HuH-7 (cell line): ENCODE measurements around the gene DEXI.
"Not testable (repeated sequence)": the region's sequence is repeated elsewhere in the genome, so short reads cannot be mapped to it uniquely, and the experiment has no call there.

Experiments
- DNase-seq: peaks from one replicate; pipeline ENCODE4 v3.0.0; 2011; ENCODE audit warnings: low spot score

The DEXI gene

DNA sequence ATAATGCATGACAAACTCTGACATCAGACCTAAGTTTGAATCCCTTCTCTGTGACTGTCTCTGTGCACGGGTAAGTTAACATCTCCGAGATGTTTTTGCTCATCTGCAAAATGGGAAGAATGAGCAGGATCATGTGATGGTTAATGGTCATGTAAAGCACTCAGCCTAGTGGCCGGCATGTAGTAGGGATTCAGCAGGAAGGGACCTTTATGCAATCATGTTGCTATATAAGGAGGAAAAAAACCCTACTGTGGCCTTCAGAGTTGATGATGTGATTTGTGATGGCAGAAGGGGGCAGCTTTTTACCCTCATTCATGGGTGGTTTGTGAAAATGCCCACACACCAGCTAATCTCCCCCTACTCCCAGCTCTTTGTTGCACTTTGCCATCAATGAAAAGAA is 26.2 kb upstream of the DEXI start:
- no peak for DNase-seq

GRCh38 chr16:10967986-10968385 is 25.7 kb upstream of the DEXI start:
- DNase-seq, result no peak

DNA sequence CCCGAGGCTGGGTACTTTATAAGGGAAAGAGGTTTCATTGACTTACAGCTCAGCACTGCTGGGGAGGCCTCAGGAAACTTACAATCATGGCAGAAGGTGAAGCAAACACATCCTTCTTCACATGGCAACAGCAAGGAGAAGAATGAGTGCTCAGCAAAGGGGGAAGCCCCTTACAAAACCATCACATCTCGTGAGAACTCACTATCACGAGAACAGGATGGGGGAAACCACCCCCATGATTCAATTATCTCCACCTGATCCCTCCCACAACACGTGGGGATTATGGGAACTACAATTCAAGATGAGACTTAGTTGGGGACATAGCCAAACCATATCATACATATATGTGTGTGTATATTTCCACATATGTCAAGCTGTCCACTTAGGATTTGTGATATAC is 24.3 kb upstream of the DEXI start:
- DNase-seq, result not testable (repeated sequence)

- no peak for DNase-seq
Observed at GRCh38 chr16:10966129-10966528, 23.9 kb upstream of the DEXI start.

- no peak for DNase-seq
Observed at GRCh38 chr16:10965440-10966061, 23.3 kb upstream of the DEXI start.

DNA sequence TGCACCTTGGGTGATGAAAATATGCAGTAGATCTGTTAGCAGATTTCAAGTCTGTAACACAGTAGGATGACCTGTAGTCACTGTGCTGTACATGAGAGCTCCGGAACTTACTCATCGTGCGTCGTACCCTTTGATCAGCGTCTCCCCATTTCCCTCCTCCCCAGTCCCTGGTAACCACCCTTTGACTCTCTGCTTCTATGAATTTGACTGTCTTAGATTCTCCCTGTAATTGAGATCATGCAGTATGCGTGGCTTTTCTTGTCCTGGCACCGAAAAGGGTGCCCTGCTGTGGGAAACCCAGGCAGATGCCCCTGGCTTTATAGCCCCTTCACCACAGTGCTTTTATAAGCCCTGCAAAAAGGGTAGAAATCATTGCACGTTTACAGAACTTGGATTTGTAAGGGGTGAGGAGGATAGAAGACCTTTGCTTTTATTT is 22.6 kb upstream of the DEXI start:
- DNase-seq, result no peak

GRCh38 chr16:10964039-10964890 is 22.0 kb upstream of the DEXI start:
- peak; percentile 71 for DNase-seq

DNA sequence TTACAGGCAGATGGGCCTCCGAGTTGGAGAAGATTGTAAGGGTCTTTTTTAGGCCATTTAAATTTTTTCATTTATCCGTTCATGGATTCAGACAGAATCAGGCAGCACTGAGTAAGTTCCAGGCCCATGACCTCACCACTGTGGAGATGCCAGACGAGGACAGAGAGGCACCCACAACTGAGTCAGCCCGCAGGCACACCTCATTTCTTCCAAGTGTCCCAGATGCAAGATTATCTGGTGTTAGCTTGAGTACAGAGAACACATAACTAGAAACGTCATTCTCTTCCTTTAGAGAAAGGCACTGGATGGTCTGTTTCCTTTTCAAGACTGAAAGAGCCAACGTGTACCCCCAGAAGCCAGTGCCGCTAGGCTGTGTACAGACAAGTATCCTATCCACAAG is 19.0 kb upstream of the DEXI start:
- no peak for DNase-seq

GRCh38 chr16:10959161-10959560 is 16.9 kb upstream of the DEXI start:
- DNase-seq, result no peak

DNA sequence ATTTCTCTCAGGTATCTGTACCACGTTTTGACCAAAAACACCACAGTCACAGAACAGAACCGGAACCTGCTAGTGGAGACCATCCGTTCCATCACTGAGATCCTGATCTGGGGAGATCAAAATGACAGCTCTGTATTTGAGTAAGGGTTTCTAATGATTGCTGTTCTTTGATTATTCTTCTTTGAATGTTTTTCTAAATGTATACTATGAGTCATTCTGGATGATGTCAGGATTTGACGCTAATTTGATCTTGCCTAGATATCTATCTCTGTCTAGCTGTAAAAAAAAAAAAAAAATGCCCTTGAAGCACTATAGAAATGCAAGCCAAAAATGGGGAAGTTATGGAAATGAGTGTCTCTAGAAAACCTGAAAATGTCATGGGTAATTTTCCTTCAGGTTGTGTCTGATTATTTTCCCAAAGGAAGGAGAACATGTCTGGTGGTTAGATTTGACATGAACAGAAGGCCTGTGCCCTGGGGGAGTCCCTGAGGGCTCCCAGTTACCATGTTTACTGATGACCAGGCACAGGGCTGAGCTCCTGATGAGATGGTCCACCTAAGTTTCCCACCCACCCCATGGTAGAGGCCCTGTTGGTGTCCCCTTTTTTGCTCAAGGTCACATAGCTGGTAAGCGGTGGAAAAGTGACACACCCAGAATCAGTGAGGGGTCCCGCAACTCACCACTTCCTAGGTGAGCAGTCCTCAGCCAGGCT is 15.7 kb upstream of the DEXI start:
- no peak for DNase-seq

DNA sequence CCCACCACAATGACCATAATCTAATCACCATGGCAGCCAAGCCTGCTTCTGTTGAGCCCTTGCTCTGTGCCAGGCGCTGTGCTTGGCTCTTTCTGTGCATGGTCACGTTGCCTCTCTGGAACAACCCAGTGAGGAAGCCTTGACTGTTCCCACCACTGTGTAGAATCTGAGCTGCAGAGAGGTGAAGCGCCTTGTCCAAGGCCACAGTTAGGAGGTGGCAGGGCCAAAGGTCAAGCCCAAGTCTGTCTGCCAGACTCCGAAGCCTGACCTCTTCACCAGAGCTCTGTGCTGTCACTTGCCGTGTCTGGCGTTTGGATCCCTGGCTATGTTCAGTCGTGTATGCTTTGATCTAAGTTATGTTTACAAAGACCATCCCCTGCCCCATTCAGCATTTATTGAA is 12.6 kb upstream of the DEXI start:
- DNase-seq, result no peak

DNA sequence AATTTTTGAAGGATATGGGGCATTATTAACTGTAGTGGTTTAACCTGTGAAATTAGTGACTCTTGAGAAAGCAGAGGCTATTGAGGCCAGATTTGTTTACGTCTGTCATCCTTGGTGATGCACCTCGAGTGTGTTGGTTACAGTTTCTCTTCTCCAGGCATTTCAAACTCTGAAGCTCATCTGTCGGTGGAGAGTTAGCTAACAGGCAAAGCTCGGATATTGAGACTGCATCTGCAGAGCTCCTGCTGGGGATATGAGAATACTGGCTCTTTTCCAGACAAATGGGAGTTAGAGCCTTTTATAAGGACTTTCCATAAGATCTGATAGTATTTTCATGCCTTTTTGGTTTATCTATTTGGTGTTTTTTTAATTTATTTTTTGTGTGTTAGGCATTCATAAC is 8.8 kb upstream of the DEXI start:
- DNase-seq, result no peak

DNA sequence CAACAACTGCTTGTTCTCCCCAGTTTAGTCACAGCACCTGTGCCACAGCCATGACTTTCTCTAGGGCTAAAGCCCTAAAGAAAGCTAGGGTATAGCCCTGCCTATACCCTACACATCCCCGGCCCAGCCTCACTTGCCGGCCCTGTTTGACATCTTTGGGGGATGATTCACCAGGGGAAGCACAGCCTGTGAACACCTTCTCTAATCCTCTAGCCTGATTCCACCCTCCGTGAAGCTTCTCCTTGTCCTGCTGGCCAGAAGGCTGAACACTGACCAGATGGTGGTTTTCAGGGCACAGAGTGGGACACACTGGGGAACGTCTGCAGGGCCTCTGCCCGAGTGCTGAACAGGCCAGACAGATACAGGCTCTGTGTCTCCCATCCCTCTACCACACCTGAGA is 8.1 kb upstream of the DEXI start:
- DNase-seq, result no peak

DNA sequence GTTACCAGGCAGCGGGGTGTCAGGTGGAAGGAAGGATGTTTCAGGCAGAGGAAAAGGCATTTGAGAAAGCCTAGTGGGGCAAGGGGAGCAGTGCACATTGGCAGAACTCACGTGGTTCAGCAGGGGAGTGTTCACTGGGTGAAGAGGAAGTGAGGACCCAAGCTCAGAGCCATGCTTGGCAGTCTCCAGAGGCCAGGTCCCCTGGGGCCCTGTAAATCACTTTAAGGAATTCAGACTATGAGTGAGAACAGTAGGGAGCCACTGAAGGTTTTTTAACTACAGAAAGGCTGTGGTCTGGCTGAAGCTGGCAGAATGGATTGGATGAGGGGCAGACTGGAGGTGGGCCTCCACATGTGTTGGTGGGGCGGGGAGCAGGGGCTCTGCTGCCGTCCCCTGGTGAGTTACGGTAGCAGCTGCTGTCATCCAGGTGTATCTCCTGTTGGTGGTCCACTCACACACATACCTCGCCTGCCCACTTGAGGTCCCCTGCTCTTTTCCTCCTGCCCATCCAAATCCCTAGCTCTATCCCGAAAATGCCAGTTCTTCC is 7.2 kb upstream of the DEXI start:
- DNase-seq, result no peak

DNA sequence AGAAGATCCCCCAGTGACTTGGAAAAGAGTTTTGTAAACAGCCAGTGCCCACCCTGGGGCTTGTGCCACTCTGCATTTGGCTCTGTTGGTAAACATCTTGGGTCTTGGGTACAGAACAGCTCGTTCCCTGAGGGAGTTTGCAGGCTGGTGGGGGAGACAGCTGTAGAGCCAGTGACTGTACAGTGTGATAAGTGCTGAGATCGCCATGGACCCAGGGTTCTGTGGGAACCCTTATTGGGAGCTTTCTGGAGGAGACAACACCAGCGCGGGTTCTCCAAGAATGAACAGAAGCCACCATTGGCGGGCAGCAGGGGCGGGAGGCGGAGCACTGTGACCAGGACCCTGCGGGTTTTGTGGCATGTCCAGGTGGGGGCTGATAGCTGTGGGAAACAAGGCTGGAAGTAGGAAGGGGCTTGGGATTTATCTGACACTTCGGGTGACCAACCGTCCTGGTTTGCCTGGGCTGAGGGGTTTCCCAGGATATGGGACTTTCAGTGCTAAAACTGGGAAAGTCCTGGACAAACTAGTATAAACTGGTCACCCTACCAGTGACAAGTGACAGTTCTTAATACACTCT is 5.0 kb upstream of the DEXI start:
- DNase-seq, result no peak

DNA sequence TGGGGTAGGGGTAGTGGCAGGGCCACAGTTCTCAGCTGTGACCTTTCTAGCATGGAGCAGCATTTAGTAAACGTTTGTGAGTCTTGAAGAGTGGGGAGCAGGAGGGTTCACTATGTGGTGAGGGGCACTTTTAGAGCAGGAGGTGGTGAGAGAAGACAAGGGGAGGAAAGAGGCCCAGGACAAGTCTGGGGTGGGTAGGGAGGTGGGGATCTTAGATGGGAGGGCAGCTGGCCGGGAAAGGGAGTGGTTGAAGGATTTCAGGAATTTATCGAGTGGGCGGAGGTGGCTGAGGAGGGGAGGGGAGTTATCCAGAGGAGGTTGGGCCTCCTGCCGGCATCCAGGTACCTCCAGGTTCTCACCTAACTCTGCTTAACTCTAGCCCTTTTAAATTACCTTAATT is 4.0 kb upstream of the DEXI start:
- DNase-seq, result no peak

DNA sequence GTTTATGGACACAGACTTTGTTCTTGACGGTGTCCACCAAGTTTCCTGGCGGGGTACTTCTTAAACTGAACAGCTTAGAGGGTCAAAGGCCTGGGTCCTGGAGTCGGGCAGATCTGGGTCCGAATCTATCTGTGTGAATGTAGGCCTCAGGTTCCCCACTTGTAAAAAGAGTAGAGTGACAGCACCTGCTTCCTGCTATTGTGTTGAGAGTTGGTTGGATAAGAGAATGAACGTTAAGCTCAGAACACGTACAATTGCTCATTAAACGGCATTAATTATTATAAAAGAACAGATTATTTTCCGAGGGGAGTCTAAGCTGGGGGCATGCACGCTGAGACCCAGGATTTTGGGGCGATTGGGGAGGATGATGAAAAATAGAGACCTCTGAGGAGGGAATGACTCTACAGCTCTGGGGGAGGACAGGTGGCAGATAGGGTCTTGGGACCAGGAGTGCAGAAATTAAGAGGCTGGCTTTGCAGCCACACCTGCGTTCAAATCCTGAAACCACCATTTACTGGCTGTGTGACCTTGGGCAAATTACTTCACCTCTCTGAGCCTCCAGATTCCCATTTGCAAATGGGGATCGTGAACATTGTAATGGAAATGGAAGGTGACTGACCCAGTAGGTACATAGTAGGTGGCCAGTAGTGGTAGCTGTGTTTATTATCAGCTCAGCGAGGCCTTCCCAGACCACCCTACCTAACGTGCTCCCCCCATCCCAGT is 3.0 kb upstream of the DEXI start:
- no peak for DNase-seq

DNA sequence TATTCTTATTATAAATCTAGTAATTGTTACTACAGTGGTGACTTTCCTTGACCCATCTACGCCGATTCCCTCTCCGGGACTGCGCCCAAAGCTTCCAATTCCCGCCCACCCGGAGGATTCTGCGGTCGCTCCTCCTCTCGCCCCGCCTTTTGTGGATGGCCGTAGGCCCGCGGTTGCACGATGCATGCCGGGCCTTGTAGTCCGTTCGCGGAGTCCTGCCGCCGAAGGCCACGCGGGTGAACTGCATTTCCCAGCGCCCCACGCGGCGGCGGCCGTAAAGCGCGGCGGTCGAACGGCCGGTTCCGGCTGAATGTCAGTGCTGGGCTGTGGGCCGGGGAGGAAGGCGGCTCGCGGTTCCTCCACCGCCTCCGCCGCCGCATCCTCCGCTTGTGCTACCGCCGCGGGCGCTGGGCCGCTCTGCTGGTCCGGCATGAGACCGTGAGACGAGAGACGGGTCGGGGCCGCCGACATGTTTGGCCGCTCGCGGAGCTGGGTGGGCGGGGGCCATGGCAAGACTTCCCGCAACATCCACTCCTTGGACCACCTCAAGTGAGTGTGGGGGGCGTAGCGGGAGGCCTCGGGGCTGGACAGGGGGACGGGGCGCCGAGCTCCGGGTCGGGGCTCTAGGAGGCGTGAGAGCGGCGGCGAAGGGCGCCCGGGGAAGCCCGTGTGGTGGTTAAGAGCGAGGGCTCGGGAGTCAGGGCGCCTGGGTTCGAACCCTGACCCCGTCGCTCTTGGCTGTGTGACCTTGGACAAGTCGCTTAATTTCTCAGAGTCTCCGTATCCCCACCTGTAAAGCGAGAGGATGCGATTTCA is 2.2 kb upstream of the DEXI start, which contains the start of gene CLEC16A:
Gene CLEC16A (plus strand): TSS at position 316 of the 816 bp plus-strand sequence. CDS start 154 bp downstream, at position 470.
- peak; percentile 91 for DNase-seq

DNA sequence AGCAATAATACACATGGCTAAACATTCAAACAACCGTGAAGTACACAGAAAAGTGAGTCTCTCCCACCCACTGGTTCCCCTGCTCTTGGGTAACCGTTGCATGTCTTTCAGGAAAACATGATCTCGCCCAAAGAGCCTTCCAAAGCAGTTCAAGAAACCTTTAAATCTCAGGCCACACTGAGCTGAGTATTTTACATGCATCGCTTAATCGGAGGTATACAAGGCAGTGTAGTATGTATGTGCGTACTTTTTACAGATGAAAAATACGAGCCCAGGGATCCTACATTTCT is 741 bp upstream of the DEXI start:
- no peak for DNase-seq

DNA sequence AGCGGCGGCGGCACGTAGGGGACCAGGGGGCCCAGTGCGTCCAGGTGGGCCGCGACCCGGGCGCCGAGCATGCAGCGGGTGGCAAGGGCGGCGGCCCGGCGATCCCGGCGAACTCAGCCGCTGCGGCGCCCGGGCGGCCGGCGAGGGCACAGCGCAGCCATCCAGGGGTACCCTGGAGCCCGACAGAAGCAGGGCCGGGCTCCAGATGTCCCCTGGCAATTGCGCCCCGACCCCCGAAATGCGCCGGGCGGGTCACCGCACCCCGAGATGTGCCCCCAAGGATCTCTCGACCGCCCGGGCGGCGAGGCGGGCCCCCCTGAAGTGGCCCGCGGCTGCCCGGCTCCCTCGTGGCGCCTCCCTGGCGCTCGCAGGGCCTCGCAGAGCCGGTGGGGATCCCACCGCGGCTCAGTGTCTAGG is 325 bp downstream of the DEXI start:
- DNase-seq, result not testable (repeated sequence)
